Neural cell (in vitro differentiated cells): ENCODE data around the gene VANGL1.

Source experiments
- CTCF ChIP-seq: fragments of 450-650 bp; IDR thresholded peaks from 2 replicates; pipeline ENCODE4 v1.5.1; 2014; ENCODE audit warnings: antibody characterized with exemption, mild to moderate bottlenecking, moderate library complexity; ENCODE audit not compliant: poor library complexity, severe bottlenecking
- EP300 ChIP-seq: fragments of 450-650 bp; conservative IDR thresholded peaks from 2 replicates; pipeline ENCODE4 v1.6.1; 2014; ENCODE audit warnings: antibody characterized with exemption, mild to moderate bottlenecking, moderate library complexity; ENCODE audit not compliant: poor library complexity, severe bottlenecking
- SMC3 ChIP-seq: fragments of 450-650 bp; conservative IDR thresholded peaks from 2 replicates; pipeline ENCODE4 v1.6.1; 2014; ENCODE audit warnings: antibody characterized with exemption, mild to moderate bottlenecking, moderate library complexity; ENCODE audit not compliant: poor library complexity
- TAF1 ChIP-seq: IDR thresholded peaks from 2 replicates; pipeline ENCODE4 v1.6.1; 2012; ENCODE audit warnings: low read depth

GRCh38 chr1:115701090-115701489 is 59.3 kb downstream of the VANGL1 start:
- TF ChIP-seq EP300 (no peak), CTCF (no peak), TAF1 (no peak), SMC3 (no peak)
